ENCODE data around the gene METTL27. TPM values are rescaled to one million over a fixed set of nuclear protein-coding genes. Genes with fewer than 3 reads are reported as not detected.

Gene METTL27
- total RNA-seq, 4 donors from 2014 or later: 2.0 to 7.4 (median 4.3) TPM

- 91 to 93% methylated on average over 10 of the region's 11 CpGs for WGBS, 2 donors
- no peak for TF ChIP-seq POLR2A (IDR thresholded peaks at IDR 0.05)
- no peak for TF ChIP-seq CTCF (IDR thresholded peaks at IDR 0.05)
- no peak overlapping the region for H3K4me3 ChIP-seq (ENCODE audit: low read depth, poor library complexity, severe bottlenecking)
- DNase-seq (ENCODE audit: low spot score in 2 of 2): no peak
- intact Hi-C loops (cut with DNase I; ENCODE audit: low total_unique reads): no loop called here
Observed at GRCh38 chr7:73834626-73835191, 7.6 kb downstream of the METTL27 start.

GRCh38 chr7:73833251-73833919, 8.9 kb downstream of the METTL27 start:
- intact Hi-C loops (cut with DNase I; ENCODE audit: low total_unique reads): no loop called here
- no peak for TF ChIP-seq CTCF (IDR thresholded peaks at IDR 0.05)
- no peak for TF ChIP-seq POLR2A (IDR thresholded peaks at IDR 0.05)
- no peak for DNase-seq (ENCODE audit: low spot score in 2 of 2)
- 50 to 58% methylated on average over 13 of the region's 13 CpGs for WGBS, 2 donors
- H3K4me3 ChIP-seq (ENCODE audit: low read depth, poor library complexity, severe bottlenecking): no peak overlapping the region

GRCh38 chr7:73832806-73833205, 9.5 kb downstream of the METTL27 start:
- 49 to 63% methylated on average over 13 of the region's 13 CpGs for WGBS, 2 donors
- no peak overlapping the region for H3K4me3 ChIP-seq (ENCODE audit: low read depth, poor library complexity, severe bottlenecking)
- intact Hi-C loops (cut with DNase I; ENCODE audit: low total_unique reads): no loop called here
- no peak for DNase-seq (ENCODE audit: low spot score in 2 of 2)
- no peak for TF ChIP-seq POLR2A (IDR thresholded peaks at IDR 0.05)
- TF ChIP-seq CTCF (IDR thresholded peaks at IDR 0.05): no peak

GRCh38 chr7:73831834-73832651, 10.3 kb downstream of the METTL27 start:
- 29 to 41% methylated on average over 16 of the region's 16 CpGs for WGBS, 2 donors
- intact Hi-C loops (cut with DNase I; ENCODE audit: low total_unique reads): no loop called here
- DNase-seq (ENCODE audit: low spot score in 2 of 2): peak in 1 of 2 donors; percentile 60
- H3K4me3 ChIP-seq (ENCODE audit: low read depth, poor library complexity, severe bottlenecking): peak overlapping the region; percentile 26
- TF ChIP-seq CTCF (IDR thresholded peaks at IDR 0.05): no peak
- TF ChIP-seq POLR2A (IDR thresholded peaks at IDR 0.05): no peak

GRCh38 chr7:73831584-73831833, 10.8 kb downstream of the METTL27 start:
- 49 to 71% methylated on average over 14 to 16 of the region's 16 CpGs for WGBS, 2 donors
- intact Hi-C loops (cut with DNase I; ENCODE audit: low total_unique reads): no loop called here
- no peak for DNase-seq (ENCODE audit: low spot score in 2 of 2)
- TF ChIP-seq CTCF (IDR thresholded peaks at IDR 0.05) (no peak), POLR2A (IDR thresholded peaks at IDR 0.05) (no peak)
- H3K4me3 ChIP-seq (ENCODE audit: low read depth, poor library complexity, severe bottlenecking): peak overlapping the region; percentile 26

All from lower leg skin (tissue), 4 donors.